Measurements from ENCODE around the gene RAB6D. TPM values are rescaled to one million over a fixed set of nuclear protein-coding genes. Genes with fewer than 3 reads are reported as not detected.
"Not testable (repeated sequence)": the region's sequence is repeated elsewhere in the genome, so short reads cannot be mapped to it uniquely, and the experiment has no call there.

Gene RAB6D
- polyA plus RNA-seq, 3 donors: not detected

DNA sequence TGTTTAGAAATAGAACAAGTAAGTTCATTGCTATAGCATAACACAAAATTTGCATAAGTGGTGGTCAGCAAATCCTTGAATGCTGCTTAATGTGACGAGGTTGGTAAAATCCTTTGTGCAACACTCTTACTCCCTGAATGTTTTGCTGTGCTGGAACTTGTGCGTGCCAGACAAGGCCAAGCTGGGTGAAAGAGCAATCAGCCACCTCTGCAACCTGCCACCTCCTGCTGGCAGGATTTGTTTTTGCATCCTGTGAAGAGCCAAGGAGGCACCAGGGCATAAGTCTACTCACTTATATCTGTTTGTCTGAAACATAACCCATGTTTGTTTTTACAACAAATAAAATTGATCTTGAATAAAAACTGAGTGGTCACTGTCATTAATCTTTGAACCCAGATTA, 53.0 kb downstream of the RAB6D start:
- H3K4me2 ChIP-seq (replicated peaks; ENCODE audit: extremely low read depth, low read length, poor library complexity, severe bottlenecking); DNase-seq; H3K27ac Mint-ChIP-seq; H3K27ac ChIP-seq (ENCODE audit: low read depth in 1 of 2, low read length in 2 of 2); H2AFZ ChIP-seq (ENCODE audit: insufficient read depth, low read depth, low read length, poor library complexity, severe bottlenecking); H3K36me3 ChIP-seq (replicated peaks in 1 of 2; ENCODE audit: control insufficient read depth in 1 of 2, insufficient read depth in 2 of 2, low read length in 2 of 2); H3K27me3 Mint-ChIP-seq (ENCODE audit: low read depth in 3 of 3); H3K36me3 Mint-ChIP-seq; H3K9me3 ChIP-seq (replicated peaks in 1 of 2; ENCODE audit: control insufficient read depth in 1 of 2, insufficient read depth in 1 of 2, low read length in 2 of 2); H3K4me1 Mint-ChIP-seq; H4K20me1 ChIP-seq (ENCODE audit: insufficient read depth, low read length); H3K9ac ChIP-seq (ENCODE audit: insufficient read depth, low read length, poor library complexity, severe bottlenecking); H3K4me1 ChIP-seq (ENCODE audit: control insufficient read depth in 1 of 2, insufficient read depth in 2 of 2, low read length in 2 of 2); intact Hi-C loops (cut with micrococcal nuclease); H3K79me2 ChIP-seq (ENCODE audit: insufficient read depth, low read length); H3K9me3 Mint-ChIP-seq; H3K4me3 ChIP-seq (replicated peaks in 1 of 3; ENCODE audit: low read depth in 2 of 3, low read length in 3 of 3); H3K27me3 ChIP-seq (ENCODE audit: control insufficient read depth in 2 of 2, insufficient read depth in 2 of 2, low read length in 2 of 2); H3K4me3 Mint-ChIP-seq: not testable (repeated sequence)
- WGBS (ENCODE audit: insufficient coverage): 80% methylated on average over 1 of the region's 2 CpGs

Other genes starting within 250 kb of the RAB6D start
- under 1 TPM; 0.01 to 0.18 (median 0.10) TPM for gene POTEE, start 154.6 kb downstream of the RAB6D start, polyA plus RNA-seq
- not detected for gene TUBA3D, start 112.0 kb upstream of the RAB6D start, polyA plus RNA-seq
- 10 to 100 TPM; 11.1 to 26.0 (median 13.6) TPM for gene MZT2A, start 128.2 kb upstream of the RAB6D start, polyA plus RNA-seq
- not detected for gene CCDC74A, start 163.7 kb upstream of the RAB6D start, polyA plus RNA-seq